ENCODE results near the gene CORO2A. TPM values are rescaled to one million over a fixed set of nuclear protein-coding genes. Genes with fewer than 3 reads are reported as not detected.

The CORO2A gene
- total RNA-seq, 1 experiment from 2014 or later: 1.3 TPM

- DNase-seq (ENCODE audit: low read depth): no peak
Observed at GRCh38 chr9:98219794-98220370, 27.4 kb upstream of the CORO2A start.

- no peak for DNase-seq (ENCODE audit: low read depth)
Observed at GRCh38 chr9:98219364-98219716, 26.9 kb upstream of the CORO2A start.

GRCh38 chr9:98218562-98219363 lies 26.3 kb upstream of the CORO2A start:
- DNase-seq (ENCODE audit: low read depth): no peak

GRCh38 chr9:98217255-98217654 lies 24.8 kb upstream of the CORO2A start:
- no peak for DNase-seq (ENCODE audit: low read depth)

- DNase-seq (ENCODE audit: low read depth): no peak
Observed at GRCh38 chr9:98216391-98216790, 24.0 kb upstream of the CORO2A start.

- DNase-seq (ENCODE audit: low read depth): peak; percentile 24
Observed at GRCh38 chr9:98215821-98216220, 23.4 kb upstream of the CORO2A start.

- peak; percentile 6 for DNase-seq (ENCODE audit: low read depth)
Observed at GRCh38 chr9:98215271-98215670, 22.8 kb upstream of the CORO2A start.

- no peak for DNase-seq (ENCODE audit: low read depth)
Observed at GRCh38 chr9:98214811-98215210, 22.4 kb upstream of the CORO2A start.

- no peak for DNase-seq (ENCODE audit: low read depth)
Observed at GRCh38 chr9:98211260-98211659, 18.8 kb upstream of the CORO2A start.

GRCh38 chr9:98210435-98210834 lies 18.0 kb upstream of the CORO2A start:
- DNase-seq (ENCODE audit: low read depth): no peak

- DNase-seq (ENCODE audit: low read depth): no peak
Observed at GRCh38 chr9:98209530-98209929, 17.1 kb upstream of the CORO2A start.

GRCh38 chr9:98208635-98209034 lies 16.2 kb upstream of the CORO2A start:
- no peak for DNase-seq (ENCODE audit: low read depth)

- peak; percentile 25 for DNase-seq (ENCODE audit: low read depth)
Observed at GRCh38 chr9:98207606-98208005, 15.2 kb upstream of the CORO2A start.

GRCh38 chr9:98206754-98207153 lies 14.3 kb upstream of the CORO2A start:
- DNase-seq (ENCODE audit: low read depth): no peak

GRCh38 chr9:98204692-98205091 lies 12.3 kb upstream of the CORO2A start:
- no peak for DNase-seq (ENCODE audit: low read depth)

- DNase-seq (ENCODE audit: low read depth): no peak
Observed at GRCh38 chr9:98203153-98203552, 10.7 kb upstream of the CORO2A start.

- DNase-seq (ENCODE audit: low read depth): no peak
Observed at GRCh38 chr9:98202252-98202651, 9.8 kb upstream of the CORO2A start.

GRCh38 chr9:98201749-98202148 lies 9.3 kb upstream of the CORO2A start:
- DNase-seq (ENCODE audit: low read depth): no peak

- no peak for DNase-seq (ENCODE audit: low read depth)
Observed at GRCh38 chr9:98201102-98201501, 8.7 kb upstream of the CORO2A start.

GRCh38 chr9:98199388-98200033 lies 7.1 kb upstream of the CORO2A start:
- DNase-seq (ENCODE audit: low read depth): no peak

- DNase-seq (ENCODE audit: low read depth): no peak
Observed at GRCh38 chr9:98195671-98196070, 3.2 kb upstream of the CORO2A start.

- DNase-seq (ENCODE audit: low read depth): no peak
Observed at GRCh38 chr9:98193336-98193944, 1.0 kb upstream of the CORO2A start.

All from RPMI7951 (cell line).